Measurements from ENCODE around the gene TYRO3. TPM values are rescaled to one million over a fixed set of nuclear protein-coding genes. Genes with fewer than 3 reads are reported as not detected.
A peak's percentile ranks its signal among the peaks of the same experiment; 100 is the strongest.

Gene TYRO3
- total RNA-seq, 2 donors from 2014 or later: 3.2 to 6.0 TPM

- no peaks in the 10 kb centered on the region for H3K4me1 ChIP-seq
- no peak overlapping the region for H3K27ac ChIP-seq
- no peak overlapping the region for H3K9ac ChIP-seq (ENCODE audit: low read depth in 2 of 2, low read length in 2 of 2)
- no peaks in the 10 kb centered on the region for H3K9me3 ChIP-seq
- no peaks in the 10 kb centered on the region for H3K36me3 ChIP-seq
- intact Hi-C loops (cut with DNase I): no loop called here
- TF ChIP-seq CTCF (IDR thresholded peaks at IDR 0.05): no peak
- no peak overlapping the region for H3K4me3 ChIP-seq
- DNase-seq: no peak
- no peaks in the 10 kb centered on the region for H3K27me3 ChIP-seq
These were observed 1.5 kb downstream of the TYRO3 start for GRCh38 chr15:41560572-41560874.

GRCh38 chr15:41561104-41561776, 2.2 kb downstream of the TYRO3 start:
- DNase-seq: no peak
- no peak overlapping the region for H3K4me3 ChIP-seq
- no peaks in the 10 kb centered on the region for H3K9me3 ChIP-seq
- intact Hi-C loops (cut with DNase I): no loop called here
- H3K27ac ChIP-seq: no peak overlapping the region
- TF ChIP-seq CTCF (IDR thresholded peaks at IDR 0.05): no peak
- no peaks in the 10 kb centered on the region for H3K27me3 ChIP-seq
- no peaks in the 10 kb centered on the region for H3K36me3 ChIP-seq
- H3K4me1 ChIP-seq: no peaks in the 10 kb centered on the region
- H3K9ac ChIP-seq (ENCODE audit: low read depth in 2 of 2, low read length in 2 of 2): no peak overlapping the region

- Histone ChIP-seq H3K4me1 (no peaks in the 10 kb centered on the region), H3K4me3 (no peak overlapping the region), H3K27ac (no peak overlapping the region), H3K36me3 (no peaks in the 10 kb centered on the region), H3K9ac (ENCODE audit: low read depth in 2 of 2, low read length in 2 of 2) (no peak overlapping the region), H3K9me3 (no peaks in the 10 kb centered on the region), H3K27me3 (no peaks in the 10 kb centered on the region)
- intact Hi-C loops (cut with DNase I): no loop called here
- DNase-seq: no peak
- TF ChIP-seq CTCF (IDR thresholded peaks at IDR 0.05): no peak
These were observed 2.7 kb downstream of the TYRO3 start for GRCh38 chr15:41561777-41562145.

GRCh38 chr15:41562244-41562643, 3.2 kb downstream of the TYRO3 start:
- H3K9me3 ChIP-seq: no peaks in the 10 kb centered on the region
- no peak for TF ChIP-seq CTCF (IDR thresholded peaks at IDR 0.05)
- no peak for DNase-seq
- intact Hi-C loops (cut with DNase I): no loop called here
- H3K36me3 ChIP-seq: no peaks in the 10 kb centered on the region
- H3K27ac ChIP-seq: no peak overlapping the region
- H3K4me3 ChIP-seq: no peak overlapping the region
- H3K4me1 ChIP-seq: no peaks in the 10 kb centered on the region
- H3K9ac ChIP-seq (ENCODE audit: low read depth in 2 of 2, low read length in 2 of 2): no peak overlapping the region
- no peaks in the 10 kb centered on the region for H3K27me3 ChIP-seq

GRCh38 chr15:41562784-41563198, 3.8 kb downstream of the TYRO3 start:
- intact Hi-C loops (cut with DNase I): no loop called here
- no peaks in the 10 kb centered on the region for H3K36me3 ChIP-seq
- peak overlapping the region in 1 of 2 donors; percentile 19 for H3K9ac ChIP-seq (ENCODE audit: low read depth in 2 of 2, low read length in 2 of 2)
- no peak overlapping the region for H3K27ac ChIP-seq
- H3K27me3 ChIP-seq: no peaks in the 10 kb centered on the region
- TF ChIP-seq CTCF (IDR thresholded peaks at IDR 0.05): no peak
- no peaks in the 10 kb centered on the region for H3K9me3 ChIP-seq
- H3K4me1 ChIP-seq: no peaks in the 10 kb centered on the region
- DNase-seq: no peak
- no peak overlapping the region for H3K4me3 ChIP-seq
